H1 (cell line): ENCODE data around the gene TMIGD3. TPM values are rescaled to one million over a fixed set of nuclear protein-coding genes. Genes with fewer than 3 reads are reported as not detected.

Experiments used
- CTCF ChIA-PET: fragments of 300-600 bp; sonication (Branson Sonifier 250); formaldehyde crosslinking; loops from one replicate; lab custom pipeline; 2021; ENCODE audit not compliant: partially characterized antibody; lab: Charles Lee
- POLR2A ChIA-PET: fragments of 300-600 bp; sonication (Branson Sonifier 250); formaldehyde crosslinking; loops from one replicate; lab custom pipeline; 2021; ENCODE audit warnings: inconsistent platforms; ENCODE audit not compliant: partially characterized antibody; lab: Charles Lee
- DNase-seq, 2 experiments: peaks; one replicate each; pipeline versions ENCODE4 v3.0.0 to v3.0.0-alpha.2; 2010 to 2022; ENCODE audit warnings: low spot score in 2 of 2, low read depth in 1 of 2, mixed read lengths in 1 of 2
- FAIRE-seq: peaks from 2 replicates; lab custom pipeline; 2011; peaks lifted over from hg19 to GRCh38; lab: Jason Lieb, UNC
- H2AFZ ChIP-seq: 2 replicates; pipeline ENCODE4 v1.8.1; 2012; ENCODE audit warnings: low read length, inconsistent platforms
- H2AK5ac ChIP-seq: 2 replicates; pipeline ENCODE4 v1.6.1; 2013; ENCODE audit warnings: low read depth, low read length
- H2BK120ac ChIP-seq: replicated peaks from 2 replicates; pipeline ENCODE3; 2013; ENCODE audit warnings: low read depth, low read length, inconsistent platforms
- H2BK12ac ChIP-seq: 2 replicates; pipeline ENCODE4 v1.6.1; 2013; ENCODE audit warnings: low read depth, low read length
- H2BK15ac ChIP-seq: 2 replicates; pipeline ENCODE4 v1.6.1; 2013; ENCODE audit warnings: low read length
- H2BK20ac ChIP-seq: 2 replicates; pipeline ENCODE4 v1.6.1; 2013; ENCODE audit warnings: low read length
- H2BK5ac ChIP-seq: 2 replicates; pipeline ENCODE4 v1.6.1; 2013; ENCODE audit warnings: low read depth, low read length
- H3K14ac ChIP-seq: 2 replicates; pipeline ENCODE4 v1.6.1; 2013; ENCODE audit warnings: inconsistent platforms; ENCODE audit not compliant: insufficient read length
- H3K18ac ChIP-seq: 2 replicates; pipeline ENCODE4 v1.6.1; 2013; ENCODE audit warnings: low read length; ENCODE audit errors: extremely low read depth
- H3K23ac ChIP-seq: 2 replicates; pipeline ENCODE4 v1.6.1; 2013; ENCODE audit warnings: inconsistent platforms; ENCODE audit not compliant: insufficient read length
- H3K23me2 ChIP-seq: 2 replicates; pipeline ENCODE4 v1.6.1; 2013; ENCODE audit warnings: low read depth, low read length
- H3K27ac ChIP-seq: 2 replicates; pipeline ENCODE4 v1.6.1; 2011; ENCODE audit warnings: low read depth, low read length, inconsistent platforms
- H3K27me3 ChIP-seq, 4 experiments: replicated peaks in 1 of 4; 1 replicate in 1 of 4; 2 replicates in 3 of 4; pipeline versions ENCODE4 v1.6.1 to v1.8.1; 2011 to 2013; ENCODE audit warnings: low read length in 3 of 4, mild to moderate bottlenecking in 3 of 4, inconsistent platforms in 2 of 4, mixed read lengths in 2 of 4, moderate library complexity in 1 of 4; ENCODE audit not compliant: control insufficient read depth in 3 of 4, insufficient read depth in 3 of 4; ENCODE audit errors: extremely low read depth in 1 of 4
- H3K36me3 ChIP-seq, 4 experiments: 2 replicates each; pipeline versions ENCODE4 v1.6.1 to v1.8.1; 2011 to 2013; ENCODE audit warnings: mild to moderate bottlenecking in 4 of 4, low read length in 3 of 4, moderate library complexity in 2 of 4, control low read depth in 1 of 4, inconsistent platforms in 1 of 4; ENCODE audit not compliant: insufficient read depth in 4 of 4, control insufficient read depth in 2 of 4
- H3K4ac ChIP-seq: replicated peaks from 2 replicates; pipeline ENCODE3; 2013; ENCODE audit warnings: low read length, low read depth, mixed read lengths, inconsistent platforms; ENCODE audit not compliant: insufficient read length
- H3K4me1 ChIP-seq, 4 experiments: replicated peaks in 1 of 4; 1 replicate in 1 of 4; 2 replicates in 3 of 4; pipeline versions ENCODE4 v1.6.1 to v1.8.1; 2011 to 2013; ENCODE audit warnings: low read length in 3 of 4, inconsistent platforms in 2 of 4, mixed read lengths in 1 of 4; ENCODE audit not compliant: insufficient read depth in 4 of 4, control insufficient read depth in 3 of 4
- H3K4me2 ChIP-seq, 2 experiments: 2 replicates each; pipeline versions ENCODE4 v1.6.1 to v1.8.1; 2011 to 2013; ENCODE audit warnings: low read depth in 2 of 2, low read length in 2 of 2, control low read depth in 1 of 2, inconsistent platforms in 1 of 2, mild to moderate bottlenecking in 1 of 2; ENCODE audit not compliant: insufficient read depth in 1 of 2
- H3K4me3 ChIP-seq, 4 experiments: fragments of 200-600, 300-600 bp in 1 of 4; sonication (generic), shearing (Covaris generic), sonication (Bioruptor Twin) in 1 of 4; 2 replicates each; pipeline versions ENCODE4 v1.5.1 to v1.8.1; 2011 to 2016; ENCODE audit warnings: low read length in 4 of 4, low read depth in 3 of 4, control low read depth in 2 of 4, inconsistent platforms in 2 of 4, mild to moderate bottlenecking in 2 of 4, mixed read lengths in 1 of 4, moderate library complexity in 1 of 4; ENCODE audit not compliant: insufficient read depth in 2 of 4; ENCODE audit errors: extremely low read depth in 1 of 4
- H3K56ac ChIP-seq: replicated peaks from 2 replicates; pipeline ENCODE3; 2013; ENCODE audit warnings: low read depth, mild to moderate bottlenecking, mixed read lengths, low read length, inconsistent platforms; ENCODE audit not compliant: insufficient read length
- H3K79me1 ChIP-seq: 2 replicates; pipeline ENCODE4 v1.6.1; 2013; ENCODE audit warnings: low read depth, low read length, control low read depth
- H3K79me2 ChIP-seq, 2 experiments: 2 replicates each; pipeline versions ENCODE4 v1.6.1 to v1.8.1; 2012 to 2013; ENCODE audit warnings: low read length in 2 of 2, mild to moderate bottlenecking in 2 of 2, inconsistent platforms in 1 of 2; ENCODE audit not compliant: insufficient read depth in 2 of 2, control insufficient read depth in 1 of 2
- H3K9ac ChIP-seq, 4 experiments: replicated peaks in 1 of 4; 1 replicate in 1 of 4; 2 replicates in 3 of 4; pipeline versions ENCODE4 v1.6.1 to v1.8.1; 2011 to 2013; ENCODE audit warnings: low read depth in 3 of 4, low read length in 3 of 4, control low read depth in 2 of 4, mild to moderate bottlenecking in 2 of 4, moderate library complexity in 2 of 4, inconsistent platforms in 1 of 4; ENCODE audit errors: extremely low read depth in 1 of 4
- H3K9me3 ChIP-seq, 2 experiments: 2 replicates each; pipeline versions ENCODE4 v1.6.1 to v1.8.1; 2012 to 2013; ENCODE audit warnings: mild to moderate bottlenecking in 2 of 2, moderate library complexity in 2 of 2, control low read depth in 1 of 2, inconsistent platforms in 1 of 2, low read depth in 1 of 2, low read length in 1 of 2, mixed read lengths in 1 of 2; ENCODE audit not compliant: insufficient read depth in 2 of 2
- H4K20me1 ChIP-seq, 2 experiments: replicated peaks in 1 of 2; 2 replicates each; pipeline versions ENCODE3 to v1.8.1; 2011 to 2013; ENCODE audit warnings: inconsistent platforms in 2 of 2, low read length in 2 of 2, mild to moderate bottlenecking in 1 of 2; ENCODE audit not compliant: insufficient read depth in 2 of 2, control insufficient read depth in 1 of 2
- H4K5ac ChIP-seq: 2 replicates; pipeline ENCODE4 v1.6.1; 2013; ENCODE audit warnings: low read length, low read depth, mixed read lengths, inconsistent platforms; ENCODE audit not compliant: insufficient read length
- H4K8ac ChIP-seq: 2 replicates; pipeline ENCODE4 v1.8.0; 2013; ENCODE audit warnings: mild to moderate bottlenecking, moderate library complexity, low read length, inconsistent platforms; ENCODE audit not compliant: insufficient read depth; ENCODE audit errors: extremely low read depth
- H4K91ac ChIP-seq: replicated peaks from 2 replicates; pipeline ENCODE3; 2013; ENCODE audit warnings: low read length, mixed read lengths, inconsistent platforms; ENCODE audit not compliant: insufficient read length
- CBX5 ChIP-seq: fragments of 300-800, 300-1000 bp; sonication (generic); IDR thresholded peaks from 2 replicates; pipeline ENCODE4 v1.7.1; 2016; ENCODE audit warnings: antibody characterized with exemption, low read length, low read depth
- CHD2 ChIP-seq: IDR thresholded peaks from 2 replicates; pipeline ENCODE4 v1.6.1; 2012; ENCODE audit warnings: low read length, improper control_type of control experiment
- EZH2 ChIP-seq: fragments of 200-600 bp; sonication (generic); IDR thresholded peaks from 2 replicates; pipeline ENCODE4 v1.7.1; 2012; ENCODE audit warnings: low read depth, mild to moderate bottlenecking, moderate library complexity, low read length, inconsistent platforms; ENCODE audit not compliant: severe bottlenecking
- GTF2F1 ChIP-seq: IDR thresholded peaks from 2 replicates; pipeline ENCODE4 v1.6.1; 2012; ENCODE audit warnings: low read depth, low read length, improper control_type of control experiment, borderline replicate concordance
- RXRA ChIP-seq: IDR thresholded peaks from 2 replicates; pipeline ENCODE4 v1.6.1; 2011; ENCODE audit warnings: low read depth, mild to moderate bottlenecking, low read length, moderate library complexity; ENCODE audit not compliant: insufficient read depth
- WGBS, 2 experiments: shearing (Covaris generic) in 1 of 2; methylation state at CpG; one replicate each; pipeline versions ENCODE4 v1.1.6 to v1.1.7; 2013 to 2015; ENCODE audit warnings: low lambda C conversion rate in 2 of 2, mixed read lengths in 2 of 2, inconsistent platforms in 1 of 2, low coverage in 1 of 2, missing lambda C conversion rate in 1 of 2; ENCODE audit not compliant: insufficient replicate concordance in 2 of 2, insufficient coverage in 1 of 2, insufficient read length in 1 of 2; ENCODE audit errors: extremely low coverage in 1 of 2, missing lambda C conversion rate in 1 of 2; 5-methylcytosine and 5-hydroxymethylcytosine counted together
- polyA plus RNA-seq, 7 experiments: library from polyadenylated mRNA; depleted of rRNA in 3 of 7; stranded (reverse) in 5 of 7; unstranded in 2 of 7; fragments of >200 nt in 5 of 7; fragments of 200-250 nt in 2 of 7; gene quantifications; 1 replicate in 5 of 7; 2 replicates in 1 of 7; 4 replicates in 1 of 7; pipeline versions ENCODE4 v1.2.1 to v1.2.3, GENCODE V29; 2011 to 2013; ENCODE audit warnings: missing spikeins in 2 of 7, mixed read lengths in 2 of 7
- total RNA-seq: library from RNA; stranded (reverse); fragmentation: NEBNext Ultra II Directional; extraction: Animal tissue kit (Norgen Biotek cat#: 25700); gene quantifications from 2 replicates; pipeline ENCODE4 v1.2.1, GENCODE V29; 2021

Gene TMIGD3
- total and polyA plus RNA-seq, 2 of the 8 experiments (the other 6 are each of a cell fraction or from before 2014, with no cell fraction given) = not detected

DNA sequence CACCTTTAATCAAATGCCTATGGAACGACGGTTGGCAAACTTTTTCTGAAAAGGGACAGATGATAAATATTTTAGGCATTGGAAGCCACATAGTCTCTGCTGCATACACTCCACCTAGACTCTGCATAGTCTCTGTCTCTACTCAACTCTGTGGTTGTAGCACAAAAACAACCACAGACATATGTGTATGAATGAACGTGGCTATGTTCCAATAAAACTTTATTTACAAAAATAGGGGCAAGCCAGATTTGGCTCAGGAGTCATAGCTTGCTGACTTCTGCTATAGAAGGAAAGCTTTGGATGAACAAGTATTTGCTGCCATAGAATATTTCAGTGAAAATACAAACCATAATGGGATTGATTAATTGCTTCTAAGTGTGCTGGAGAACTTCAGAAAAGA lies 37.5 kb upstream of the TMIGD3 start:
- no peaks in the 10 kb centered on the region; a peak in 2 of 7 replicates for H3K27me3 ChIP-seq
- no peaks in the 10 kb centered on the region for H3K9me3 ChIP-seq
- H3K4me2 ChIP-seq = no peak overlapping the region
- H2BK15ac ChIP-seq = no peak overlapping the region
- no peak overlapping the region for H3K23ac ChIP-seq
- no peaks in the 10 kb centered on the region for H4K20me1 ChIP-seq
- no peak overlapping the region for H2BK120ac ChIP-seq
- no peak overlapping the region for H2BK5ac ChIP-seq
- H3K27ac ChIP-seq = no peak overlapping the region
- no peak overlapping the region for H3K4ac ChIP-seq
- no peak overlapping the region for H4K8ac ChIP-seq
- H4K5ac ChIP-seq = no peak overlapping the region
- FAIRE-seq (no peak), DNase-seq (no peak)
- no peaks in the 10 kb centered on the region for H3K79me2 ChIP-seq
- ChIA-PET CTCF (interaction anchor here (0.7 to 1.5 kb wide), 3 partner anchors 25 to 109 kb away, joined by 3 read pairs; no protein-coding TSS in a partner anchor), POLR2A (interaction anchor here (0.6 kb wide), 1 partner anchor 8 kb away, joined by 3 read pairs; no protein-coding TSS in a partner anchor)
- H4K91ac ChIP-seq = no peak overlapping the region
- H3K79me1 ChIP-seq = no peaks in the 10 kb centered on the region
- H2AFZ ChIP-seq = no peak overlapping the region
- H3K36me3 ChIP-seq = no peaks in the 10 kb centered on the region
- H2BK20ac ChIP-seq = no peak overlapping the region
- H3K4me3 ChIP-seq = no peak overlapping the region
- H3K23me2 ChIP-seq = peaks cover 2% of the 10 kb centered on the region; the same call in 1 of the 2 replicates
- no peak for TF ChIP-seq EZH2
- no peak for TF ChIP-seq RXRA
- TF ChIP-seq GTF2F1 = no peak
- TF ChIP-seq CBX5 = no peak
- TF ChIP-seq CHD2 = no peak
- no peak overlapping the region for H3K56ac ChIP-seq
- no peak overlapping the region for H2AK5ac ChIP-seq
- H3K18ac ChIP-seq = no peak overlapping the region
- 94% methylated on average over 3 of the region's 3 CpGs; no CpG with 5 or more reads in 1 of the 2 experiments for WGBS, 2 experiments
- H3K14ac ChIP-seq = no peak overlapping the region
- no peak overlapping the region for H3K9ac ChIP-seq
- no peak overlapping the region for H2BK12ac ChIP-seq
- peaks cover 0 to 4% (median 2%) of the 10 kb centered on the region in 4 experiments; a peak in 4 of 7 replicates for H3K4me1 ChIP-seq
